ENCODE data around the gene A2ML1. TPM values are rescaled to one million over a fixed set of nuclear protein-coding genes. Genes with fewer than 3 reads are reported as not detected.
"Not testable (repeated sequence)": the region's sequence is repeated elsewhere in the genome, so short reads cannot be mapped to it uniquely, and the experiment has no call there.

The A2ML1 gene
- polyA plus RNA-seq, 1 experiment: not detected

GRCh38 chr12:8816448-8817050 is 5.9 kb upstream of the A2ML1 start:
- CTCF ChIA-PET: interaction anchor here (0.6 to 2.0 kb wide), 3 partner anchors 43 to 159 kb away, joined by 3 to 8 read pairs (median 3); no protein-coding TSS in a partner anchor
- H3K27me3 ChIP-seq (ENCODE audit: control insufficient read depth, insufficient read depth, low read length): no peaks in the 10 kb centered on the region
- TF ChIP-seq CTCF (IDR thresholded peaks at IDR 0.05; ENCODE audit: low read depth, low read length): no peak
- H3K27ac ChIP-seq (ENCODE audit: low read depth, low read length): no peak overlapping the region
- no peaks in the 10 kb centered on the region for H3K9me3 ChIP-seq (ENCODE audit: control insufficient read depth, insufficient read depth, low read length)
- no peak for DNase-seq (ENCODE audit: low read depth, low spot score)
- no peak overlapping the region for H3K4me3 ChIP-seq (ENCODE audit: low read depth, low read length)
- POLR2A ChIA-PET: no interaction called here

GRCh38 chr12:8817856-8818255 is 4.6 kb upstream of the A2ML1 start:
- no peaks in the 10 kb centered on the region for H3K27me3 ChIP-seq (ENCODE audit: control insufficient read depth, insufficient read depth, low read length)
- ChIA-PET POLR2A (no interaction called here), CTCF (no interaction called here)
- H3K27ac ChIP-seq (ENCODE audit: low read depth, low read length): no peak overlapping the region
- DNase-seq (ENCODE audit: low read depth, low spot score): no peak
- no peak overlapping the region for H3K4me3 ChIP-seq (ENCODE audit: low read depth, low read length)
- no peak for TF ChIP-seq CTCF (IDR thresholded peaks at IDR 0.05; ENCODE audit: low read depth, low read length)
- no peaks in the 10 kb centered on the region for H3K9me3 ChIP-seq (ENCODE audit: control insufficient read depth, insufficient read depth, low read length)

GRCh38 chr12:8818526-8818925 is 3.9 kb upstream of the A2ML1 start:
- Histone ChIP-seq H3K27ac (ENCODE audit: low read depth, low read length) (no peak overlapping the region), H3K9me3 (ENCODE audit: control insufficient read depth, insufficient read depth, low read length) (no peaks in the 10 kb centered on the region), H3K27me3 (ENCODE audit: control insufficient read depth, insufficient read depth, low read length) (no peaks in the 10 kb centered on the region), H3K4me3 (ENCODE audit: low read depth, low read length) (no peak overlapping the region)
- ChIA-PET POLR2A (no interaction called here), CTCF (no interaction called here)
- TF ChIP-seq CTCF (IDR thresholded peaks at IDR 0.05; ENCODE audit: low read depth, low read length): no peak
- no peak for DNase-seq (ENCODE audit: low read depth, low spot score)

- POLR2A ChIA-PET: no interaction called here
- CTCF ChIA-PET: interaction anchor here (1.0 kb wide), 1 partner anchor 71 kb away, joined by 3 read pairs; no protein-coding TSS in a partner anchor
- H3K27ac ChIP-seq (ENCODE audit: low read depth, low read length): no peak overlapping the region
- no peak overlapping the region for H3K4me3 ChIP-seq (ENCODE audit: low read depth, low read length)
- DNase-seq (ENCODE audit: low read depth, low spot score): no peak
- no peaks in the 10 kb centered on the region for H3K27me3 ChIP-seq (ENCODE audit: control insufficient read depth, insufficient read depth, low read length)
- TF ChIP-seq CTCF (IDR thresholded peaks at IDR 0.05; ENCODE audit: low read depth, low read length): no peak
- no peaks in the 10 kb centered on the region for H3K9me3 ChIP-seq (ENCODE audit: control insufficient read depth, insufficient read depth, low read length)
Observed at GRCh38 chr12:8819666-8819980, 2.8 kb upstream of the A2ML1 start.

GRCh38 chr12:8820676-8821407 is 1.6 kb upstream of the A2ML1 start:
- H3K27ac ChIP-seq (ENCODE audit: low read depth, low read length); H3K4me3 ChIP-seq (ENCODE audit: low read depth, low read length); H3K9me3 ChIP-seq (ENCODE audit: control insufficient read depth, insufficient read depth, low read length); POLR2A ChIA-PET; DNase-seq (ENCODE audit: low read depth, low spot score); H3K27me3 ChIP-seq (ENCODE audit: control insufficient read depth, insufficient read depth, low read length); CTCF ChIA-PET: not testable (repeated sequence)
